Measurements from ENCODE around the gene METTL26.

The METTL26 gene

GRCh38 chr16:636206-637080 lies at the start of gene METTL26:
METTL26 (minus strand) TSS chr16:636305; CDS start chr16:636290, 15 bp downstream.
- DNase-seq (ENCODE audit: low spot score), result peak; percentile 97

GRCh38 chr16:684961-685696 lies 49.0 kb upstream of the METTL26 start:
- no peak for DNase-seq (ENCODE audit: low spot score)

- peak; percentile 97 for DNase-seq (ENCODE audit: low spot score)
Measured at GRCh38 chr16:684071-684794, 48.1 kb upstream of the METTL26 start, which contains the start of gene JMJD8. JMJD8 (minus strand) TSS chr16:684334; CDS start chr16:684319, 15 bp downstream.

- DNase-seq (ENCODE audit: low spot score), result no peak
Measured at GRCh38 chr16:683396-684070, 47.4 kb upstream of the METTL26 start.

GRCh38 chr16:682493-683395 lies 46.6 kb upstream of the METTL26 start:
- DNase-seq (ENCODE audit: low spot score), result no peak

GRCh38 chr16:681746-682427 lies 45.8 kb upstream of the METTL26 start:
- DNase-seq (ENCODE audit: low spot score), result no peak

- DNase-seq (ENCODE audit: low spot score), result no peak
Measured at GRCh38 chr16:680967-681745, 45.1 kb upstream of the METTL26 start.

GRCh38 chr16:680625-680945 lies 44.5 kb upstream of the METTL26 start:
- no peak for DNase-seq (ENCODE audit: low spot score)

GRCh38 chr16:679814-680624 lies 43.9 kb upstream of the METTL26 start, which contains the start of gene STUB1:
STUB1 (plus strand) TSS chr16:680410; CDS start chr16:680526, 116 bp downstream.
- peak; percentile 81 for DNase-seq (ENCODE audit: low spot score)

GRCh38 chr16:678858-679813 lies 43.0 kb upstream of the METTL26 start:
- peak; percentile 48 for DNase-seq (ENCODE audit: low spot score)

GRCh38 chr16:678209-678857 lies 42.2 kb upstream of the METTL26 start:
- no peak for DNase-seq (ENCODE audit: low spot score)

GRCh38 chr16:677316-678190 lies 41.4 kb upstream of the METTL26 start:
- no peak for DNase-seq (ENCODE audit: low spot score)

GRCh38 chr16:676913-677312 lies 40.8 kb upstream of the METTL26 start:
- no peak for DNase-seq (ENCODE audit: low spot score)

- DNase-seq (ENCODE audit: low spot score), result no peak
Measured at GRCh38 chr16:676565-676902, 40.4 kb upstream of the METTL26 start.

- DNase-seq (ENCODE audit: low spot score), result peak; percentile 59
Measured at GRCh38 chr16:675884-676564, 39.9 kb upstream of the METTL26 start.

Data from HuH-7.5 (cell line).